ENCODE measurements around the gene ETV3.
"Not testable (repeated sequence)": the region's sequence is repeated elsewhere in the genome, so short reads cannot be mapped to it uniquely, and the experiment has no call there.

ETV3 gene

DNA sequence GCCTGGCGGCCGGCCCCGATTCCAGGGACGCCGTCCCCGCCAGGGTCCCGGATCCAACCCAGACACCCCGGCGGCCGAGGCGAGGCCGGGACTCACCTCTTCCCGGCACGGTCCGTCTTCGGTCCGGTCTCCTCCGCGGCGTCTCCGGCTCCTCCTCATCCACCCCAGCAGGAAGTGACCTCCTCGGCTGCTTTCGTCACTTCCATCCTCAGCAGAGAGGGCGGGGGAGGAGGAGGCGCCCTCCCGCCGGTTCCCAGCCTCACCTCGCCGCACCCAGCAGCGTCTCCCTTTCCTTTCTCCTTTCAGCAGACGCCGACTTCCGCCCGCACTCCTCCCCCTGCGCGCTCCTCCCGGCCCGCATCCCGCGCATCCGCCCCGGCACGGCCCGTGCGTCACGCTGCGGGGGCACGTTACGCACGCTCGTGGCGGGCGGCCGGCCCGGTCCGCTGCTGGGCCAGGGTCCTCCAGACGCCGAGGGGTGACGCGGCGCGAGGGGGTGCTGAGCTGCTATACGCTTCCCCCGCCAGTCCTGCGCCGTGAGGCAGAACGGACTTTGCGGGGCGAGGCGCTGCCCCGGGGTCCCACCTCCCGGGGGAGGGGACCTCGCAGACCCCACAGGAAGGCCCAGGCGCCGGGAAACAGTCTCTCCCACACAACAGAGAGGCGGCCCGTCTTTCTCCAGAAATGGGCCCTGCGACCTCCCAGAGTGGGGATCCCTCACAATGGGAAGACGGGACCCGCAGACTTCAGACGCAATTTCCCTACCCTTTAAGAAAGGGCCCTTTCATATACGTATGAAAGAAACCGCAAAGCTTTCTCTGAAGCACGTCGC, at the start of gene ETV3:
Gene ETV3, minus strand, starts transcription at position 176 of the 832 bp plus-strand sequence. CDS start 2,043 bp downstream, outside the sequence.
- H3F3A ChIP-seq (ENCODE audit: insufficient read depth): peaks cover 19% of the 10 kb centered on the region
- peak within 1 kb of the TSS; percentile 63 for H3K4me3 ChIP-seq (ENCODE audit: insufficient read depth, low read length, poor library complexity, severe bottlenecking)
- H4K20me1 ChIP-seq (ENCODE audit: low read depth, low read length): no peaks in the 10 kb centered on the region
- H3K27ac ChIP-seq (ENCODE audit: low read depth, low read length): no peak within 1 kb of the TSS; the same call in 1 of the 2 replicates
- H3K36me3 ChIP-seq (ENCODE audit: low read length): no peaks in the 10 kb centered on the region; the same call in 1 of the 2 replicates
- H3K27me3 ChIP-seq (ENCODE audit: low read length): no peaks in the 10 kb centered on the region
- H3K9ac ChIP-seq (ENCODE audit: low read length): peak within 1 kb of the TSS; percentile 80
- no peaks in the 10 kb centered on the region for H3K9me3 ChIP-seq (ENCODE audit: insufficient read depth, low read length)
- TF ChIP-seq, protein P1, sequence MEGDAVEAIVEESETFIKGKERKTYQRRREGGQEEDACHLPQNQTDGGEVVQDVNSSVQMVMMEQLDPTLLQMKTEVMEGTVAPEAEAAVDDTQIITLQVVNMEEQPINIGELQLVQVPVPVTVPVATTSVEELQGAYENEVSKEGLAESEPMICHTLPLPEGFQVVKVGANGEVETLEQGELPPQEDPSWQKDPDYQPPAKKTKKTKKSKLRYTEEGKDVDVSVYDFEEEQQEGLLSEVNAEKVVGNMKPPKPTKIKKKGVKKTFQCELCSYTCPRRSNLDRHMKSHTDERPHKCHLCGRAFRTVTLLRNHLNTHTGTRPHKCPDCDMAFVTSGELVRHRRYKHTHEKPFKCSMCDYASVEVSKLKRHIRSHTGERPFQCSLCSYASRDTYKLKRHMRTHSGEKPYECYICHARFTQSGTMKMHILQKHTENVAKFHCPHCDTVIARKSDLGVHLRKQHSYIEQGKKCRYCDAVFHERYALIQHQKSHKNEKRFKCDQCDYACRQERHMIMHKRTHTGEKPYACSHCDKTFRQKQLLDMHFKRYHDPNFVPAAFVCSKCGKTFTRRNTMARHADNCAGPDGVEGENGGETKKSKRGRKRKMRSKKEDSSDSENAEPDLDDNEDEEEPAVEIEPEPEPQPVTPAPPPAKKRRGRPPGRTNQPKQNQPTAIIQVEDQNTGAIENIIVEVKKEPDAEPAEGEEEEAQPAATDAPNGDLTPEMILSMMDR (IDR thresholded peaks at IDR 0.05; ENCODE audit: insufficient read depth, low read length, poor library complexity, severe bottlenecking): no peak
- TF ChIP-seq EZH2phosphoT487 (conservative IDR thresholded peaks at IDR 0.05; ENCODE audit: low read length): no peak
- H3K9me2 ChIP-seq (replicated peaks; ENCODE audit: insufficient read depth, low read length): no peaks in the 10 kb centered on the region
- H3K4me2 ChIP-seq (ENCODE audit: low read depth, low read length, poor library complexity, severe bottlenecking): peak within 1 kb of the TSS; percentile 58
- H2AFZ ChIP-seq (ENCODE audit: low read depth, low read length, severe bottlenecking): peak within 1 kb of the TSS; percentile 99
- H3K79me2 ChIP-seq (ENCODE audit: insufficient read depth, low read length): peaks cover 21% of the 10 kb centered on the region

DNA sequence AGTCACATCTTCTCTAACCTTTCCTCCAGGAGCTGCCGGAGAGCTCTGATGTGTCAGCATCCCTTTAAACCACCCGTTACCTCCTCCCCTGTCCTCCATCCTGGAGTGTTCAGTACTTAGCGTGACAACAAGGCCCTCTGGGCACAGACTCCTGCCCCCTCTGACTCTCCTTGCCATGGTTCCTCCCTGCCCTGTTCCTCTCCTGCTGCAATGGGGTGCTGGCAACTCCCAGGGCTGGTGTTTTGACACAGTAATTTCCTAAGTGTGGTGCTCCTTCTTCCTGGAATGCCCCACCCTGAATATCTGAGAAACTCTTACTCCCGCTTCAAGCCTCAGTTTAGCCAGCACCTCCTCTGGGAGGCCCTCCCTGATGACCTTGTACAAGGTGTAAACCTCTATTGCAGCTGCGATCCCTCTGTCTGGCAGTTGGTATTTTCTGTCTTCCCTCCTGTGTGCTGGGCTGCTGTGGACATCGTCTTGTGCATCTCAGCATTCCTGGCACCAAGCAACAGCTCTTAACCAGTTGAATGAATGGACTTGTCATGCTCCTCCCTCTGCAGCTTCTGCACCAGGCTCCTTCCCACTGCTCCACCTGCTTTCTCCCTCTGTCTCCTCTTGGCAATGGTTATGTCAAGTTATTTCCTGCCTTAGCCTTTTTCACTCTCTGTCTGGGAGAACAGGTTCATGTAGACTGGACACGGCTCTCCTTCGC, 48.2 kb upstream of the ETV3 start:
- no peak overlapping the region for H3K27ac ChIP-seq (ENCODE audit: low read depth, low read length)
- H3K36me3 ChIP-seq (ENCODE audit: low read length): no peaks in the 10 kb centered on the region
- TF ChIP-seq EZH2phosphoT487 (conservative IDR thresholded peaks at IDR 0.05; ENCODE audit: low read length): no peak
- TF ChIP-seq, protein P1 (IDR thresholded peaks at IDR 0.05; ENCODE audit: insufficient read depth, low read length, poor library complexity, severe bottlenecking): no peak
- H3K4me2 ChIP-seq (ENCODE audit: low read depth, low read length, poor library complexity, severe bottlenecking): no peak overlapping the region
- H3K79me2 ChIP-seq (ENCODE audit: insufficient read depth, low read length): no peaks in the 10 kb centered on the region
- H3K27me3 ChIP-seq (ENCODE audit: low read length): no peaks in the 10 kb centered on the region
- H3F3A ChIP-seq (ENCODE audit: insufficient read depth): no peaks in the 10 kb centered on the region
- H2AFZ ChIP-seq (ENCODE audit: low read depth, low read length, severe bottlenecking): no peak overlapping the region
- H4K20me1 ChIP-seq (ENCODE audit: low read depth, low read length): no peaks in the 10 kb centered on the region
- no peak overlapping the region for H3K4me3 ChIP-seq (ENCODE audit: insufficient read depth, low read length, poor library complexity, severe bottlenecking)
- no peaks in the 10 kb centered on the region for H3K9me2 ChIP-seq (replicated peaks; ENCODE audit: insufficient read depth, low read length)
- H3K9me3 ChIP-seq (ENCODE audit: insufficient read depth, low read length): no peaks in the 10 kb centered on the region
- no peak overlapping the region for H3K9ac ChIP-seq (ENCODE audit: low read length)

DNA sequence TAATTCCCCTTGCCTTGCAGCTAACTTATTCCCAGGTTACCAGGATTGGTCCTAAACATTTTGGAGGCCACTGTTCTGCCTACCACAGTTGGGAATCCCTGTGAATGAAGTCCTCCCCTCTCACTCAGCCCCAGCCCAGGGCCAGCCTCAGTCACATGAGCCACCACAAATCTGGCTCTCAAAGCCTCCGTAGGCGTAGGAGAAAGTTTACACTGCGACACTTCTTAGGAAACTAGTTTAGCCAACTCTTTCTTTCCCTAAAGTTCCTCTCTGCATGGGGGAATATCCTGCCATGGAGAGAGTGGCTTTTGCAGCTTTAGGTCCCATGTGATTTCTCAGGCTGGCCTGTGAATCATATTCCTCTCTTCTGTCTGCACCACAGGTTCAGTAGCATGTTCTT, 45.7 kb upstream of the ETV3 start:
- Histone ChIP-seq H3K9me2 (replicated peaks; ENCODE audit: insufficient read depth, low read length) (no peaks in the 10 kb centered on the region), H4K20me1 (ENCODE audit: low read depth, low read length) (no peaks in the 10 kb centered on the region), H3K4me2 (ENCODE audit: low read depth, low read length, poor library complexity, severe bottlenecking) (no peak overlapping the region), H3F3A (ENCODE audit: insufficient read depth) (no peaks in the 10 kb centered on the region), H3K9me3 (ENCODE audit: insufficient read depth, low read length) (no peaks in the 10 kb centered on the region), H3K27me3 (ENCODE audit: low read length) (no peaks in the 10 kb centered on the region), H3K27ac (ENCODE audit: low read depth, low read length) (no peak overlapping the region), H2AFZ (ENCODE audit: low read depth, low read length, severe bottlenecking) (no peak overlapping the region), H3K36me3 (ENCODE audit: low read length) (no peaks in the 10 kb centered on the region), H3K9ac (ENCODE audit: low read length) (no peak overlapping the region), H3K79me2 (ENCODE audit: insufficient read depth, low read length) (no peaks in the 10 kb centered on the region), H3K4me3 (ENCODE audit: insufficient read depth, low read length, poor library complexity, severe bottlenecking) (no peak overlapping the region)
- no peak for TF ChIP-seq EZH2phosphoT487 (conservative IDR thresholded peaks at IDR 0.05; ENCODE audit: low read length)
- TF ChIP-seq, protein P1 (IDR thresholded peaks at IDR 0.05; ENCODE audit: insufficient read depth, low read length, poor library complexity, severe bottlenecking): no peak

DNA sequence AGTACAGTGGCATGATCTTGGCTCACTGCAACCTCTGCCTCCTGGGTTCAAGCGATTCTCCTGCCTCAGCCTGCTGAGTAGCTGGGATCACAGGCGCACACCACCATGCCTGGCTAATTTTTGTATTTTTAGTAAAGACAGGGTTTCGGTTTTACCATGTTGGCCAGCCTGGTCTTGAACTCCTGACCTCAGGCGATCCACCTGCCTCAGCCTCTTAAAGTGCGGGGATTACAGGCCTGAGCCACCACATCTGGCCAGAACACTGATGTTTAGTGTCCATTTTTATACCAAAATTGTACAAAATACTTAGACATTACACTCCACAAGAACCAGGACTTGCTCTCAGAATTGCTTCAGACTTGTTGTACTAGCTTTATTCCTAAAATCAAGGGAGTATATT, 44.2 kb upstream of the ETV3 start:
- not testable (repeated sequence) for H3K79me2 ChIP-seq (ENCODE audit: insufficient read depth, low read length); H3K4me2 ChIP-seq (ENCODE audit: low read depth, low read length, poor library complexity, severe bottlenecking); H3K9me3 ChIP-seq (ENCODE audit: insufficient read depth, low read length); H2AFZ ChIP-seq (ENCODE audit: low read depth, low read length, severe bottlenecking); H3K9ac ChIP-seq (ENCODE audit: low read length); H3K27ac ChIP-seq (ENCODE audit: low read depth, low read length); H3K9me2 ChIP-seq (replicated peaks; ENCODE audit: insufficient read depth, low read length); H3K4me3 ChIP-seq (ENCODE audit: insufficient read depth, low read length, poor library complexity, severe bottlenecking); H3K36me3 ChIP-seq (ENCODE audit: low read length); H3K27me3 ChIP-seq (ENCODE audit: low read length); H3F3A ChIP-seq (ENCODE audit: insufficient read depth); H4K20me1 ChIP-seq (ENCODE audit: low read depth, low read length)
